ENCODE measurements around the gene S100A16. TPM values are rescaled to one million over a fixed set of nuclear protein-coding genes. Genes with fewer than 3 reads are reported as not detected.

Gene S100A16
- total RNA-seq, 3 donors from 2014 or later (not counting 1 experiment from before 2014, with no cell fraction given), result not detected

GRCh38 chr1:153566414-153567371 is 46.2 kb downstream of the S100A16 start:
- no peak overlapping the region for H3K4me3 Mint-ChIP-seq
- WGBS (ENCODE audit: insufficient coverage), result 55% methylated on average over 16 of the region's 16 CpGs
- no peaks in the 10 kb centered on the region for H3K9me3 Mint-ChIP-seq
- intact Hi-C loops (cut with micrococcal nuclease), result no loop called here
- Histone ChIP-seq H3K36me3 (ENCODE audit: control insufficient read depth, insufficient read depth, low read length) (no peaks in the 10 kb centered on the region), H3K4me1 (ENCODE audit: control insufficient read depth, insufficient read depth, low read length) (peaks cover 37% of the 10 kb centered on the region), H3K27me3 (ENCODE audit: control insufficient read depth, insufficient read depth, low read length) (no peaks in the 10 kb centered on the region), H3K27ac (ENCODE audit: low read length) (peak overlapping the region; percentile 81), H3K9me3 (ENCODE audit: control insufficient read depth, insufficient read depth, low read length) (no peaks in the 10 kb centered on the region), H3K4me3 (ENCODE audit: low read length) (no peak overlapping the region)
- peaks cover 0 to 12% of the 10 kb centered on the region in 2 donors for H3K27me3 Mint-ChIP-seq (ENCODE audit: low read depth in 2 of 2)
- peaks cover 25 to 34% of the 10 kb centered on the region in 2 donors for H3K4me1 Mint-ChIP-seq
- TF ChIP-seq, protein P1, sequence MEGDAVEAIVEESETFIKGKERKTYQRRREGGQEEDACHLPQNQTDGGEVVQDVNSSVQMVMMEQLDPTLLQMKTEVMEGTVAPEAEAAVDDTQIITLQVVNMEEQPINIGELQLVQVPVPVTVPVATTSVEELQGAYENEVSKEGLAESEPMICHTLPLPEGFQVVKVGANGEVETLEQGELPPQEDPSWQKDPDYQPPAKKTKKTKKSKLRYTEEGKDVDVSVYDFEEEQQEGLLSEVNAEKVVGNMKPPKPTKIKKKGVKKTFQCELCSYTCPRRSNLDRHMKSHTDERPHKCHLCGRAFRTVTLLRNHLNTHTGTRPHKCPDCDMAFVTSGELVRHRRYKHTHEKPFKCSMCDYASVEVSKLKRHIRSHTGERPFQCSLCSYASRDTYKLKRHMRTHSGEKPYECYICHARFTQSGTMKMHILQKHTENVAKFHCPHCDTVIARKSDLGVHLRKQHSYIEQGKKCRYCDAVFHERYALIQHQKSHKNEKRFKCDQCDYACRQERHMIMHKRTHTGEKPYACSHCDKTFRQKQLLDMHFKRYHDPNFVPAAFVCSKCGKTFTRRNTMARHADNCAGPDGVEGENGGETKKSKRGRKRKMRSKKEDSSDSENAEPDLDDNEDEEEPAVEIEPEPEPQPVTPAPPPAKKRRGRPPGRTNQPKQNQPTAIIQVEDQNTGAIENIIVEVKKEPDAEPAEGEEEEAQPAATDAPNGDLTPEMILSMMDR (IDR thresholded peaks at IDR 0.05), result no peak
- peak; percentile 74 to 77 for DNase-seq
- peak overlapping the region; percentile 67 to 98 for H3K27ac Mint-ChIP-seq
- peak; percentile 86 to 88 (median 87) for ATAC-seq
- no peaks in the 10 kb centered on the region for H3K36me3 Mint-ChIP-seq

GRCh38 chr1:153565529-153566374 is 47.2 kb downstream of the S100A16 start, which contains the start of gene S100A2:
S100A2 (minus strand) TSS chr1:153565844; CDS start chr1:153563877, 1,967 bp downstream.
- intact Hi-C loops (cut with micrococcal nuclease), result no loop called here
- no peak within 1 kb of the TSS for H3K4me3 ChIP-seq (ENCODE audit: low read length)

DNA sequence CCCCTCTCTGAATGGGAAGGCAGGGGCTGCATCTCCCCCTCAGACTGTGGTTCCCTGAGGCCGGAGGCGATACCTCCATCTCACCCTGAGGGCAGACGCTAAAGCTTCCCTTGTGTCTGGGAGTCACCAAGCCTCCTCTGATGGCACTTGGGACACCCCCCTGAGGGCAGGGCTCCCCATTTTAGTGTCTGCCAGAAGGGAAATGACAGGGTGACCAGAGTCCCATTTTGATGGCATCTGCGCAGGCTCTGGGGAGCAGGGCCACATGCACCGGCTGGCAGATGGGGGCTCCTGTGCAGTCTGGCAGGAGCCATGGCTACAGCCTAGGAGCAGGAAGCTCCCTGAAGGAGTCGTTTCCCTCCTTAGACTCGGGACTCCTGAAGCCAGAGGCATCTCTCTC is 48.9 kb downstream of the S100A16 start:
- no peak for DNase-seq
- H3K27me3 Mint-ChIP-seq (ENCODE audit: low read depth in 2 of 2), result no peaks in the 10 kb centered on the region
- no peaks in the 10 kb centered on the region for H3K36me3 ChIP-seq (ENCODE audit: control insufficient read depth, insufficient read depth, low read length)
- peaks cover 25 to 34% of the 10 kb centered on the region in 2 donors for H3K4me1 Mint-ChIP-seq
- H3K27ac ChIP-seq (ENCODE audit: low read length), result no peak overlapping the region
- TF ChIP-seq, protein P1 (IDR thresholded peaks at IDR 0.05), result no peak
- 94% methylated on average over 7 of the region's 7 CpGs for WGBS (ENCODE audit: insufficient coverage)
- no peaks in the 10 kb centered on the region for H3K9me3 ChIP-seq (ENCODE audit: control insufficient read depth, insufficient read depth, low read length)
- H3K27me3 ChIP-seq (ENCODE audit: control insufficient read depth, insufficient read depth, low read length), result no peaks in the 10 kb centered on the region
- no peaks in the 10 kb centered on the region for H3K36me3 Mint-ChIP-seq
- H3K4me1 ChIP-seq (ENCODE audit: control insufficient read depth, insufficient read depth, low read length), result peaks cover 37% of the 10 kb centered on the region
- H3K9me3 Mint-ChIP-seq, result no peaks in the 10 kb centered on the region
- H3K27ac Mint-ChIP-seq, result no peak overlapping the region
- no peak overlapping the region for H3K4me3 Mint-ChIP-seq
- intact Hi-C loops (cut with micrococcal nuclease), result no loop called here
- H3K4me3 ChIP-seq (ENCODE audit: low read length), result no peak overlapping the region
- ATAC-seq, result no peak

More at GRCh38 chr1:153565529-153566374, 47.2 kb downstream of the S100A16 start, which contains the start of gene S100A2:
- ATAC-seq (peak; percentile 27 to 56 (median 50)), DNase-seq (peak; percentile 38 to 49)
- TF ChIP-seq, protein P1 (IDR thresholded peaks at IDR 0.05), result no peak
- H3K4me1 ChIP-seq (ENCODE audit: control insufficient read depth, insufficient read depth, low read length), result peaks cover 37% of the 10 kb centered on the region
- no peaks in the 10 kb centered on the region for H3K9me3 ChIP-seq (ENCODE audit: control insufficient read depth, insufficient read depth, low read length)
- no peaks in the 10 kb centered on the region for H3K9me3 Mint-ChIP-seq
- H3K4me1 Mint-ChIP-seq, result peaks cover 25 to 34% of the 10 kb centered on the region in 2 donors
- peak within 1 kb of the TSS; percentile 81 for H3K27ac ChIP-seq (ENCODE audit: low read length)
- H3K27ac Mint-ChIP-seq, result peak within 1 kb of the TSS; percentile 67 to 98
- H3K36me3 ChIP-seq (ENCODE audit: control insufficient read depth, insufficient read depth, low read length), result no peaks in the 10 kb centered on the region
- no peaks in the 10 kb centered on the region for H3K36me3 Mint-ChIP-seq
- no peaks in the 10 kb centered on the region for H3K27me3 ChIP-seq (ENCODE audit: control insufficient read depth, insufficient read depth, low read length)
- 43% methylated on average over 8 of the region's 8 CpGs for WGBS (ENCODE audit: insufficient coverage)
- peak within 1 kb of the TSS; percentile 36 for H3K4me3 Mint-ChIP-seq
- peaks cover 0 to 9% of the 10 kb centered on the region in 2 donors for H3K27me3 Mint-ChIP-seq (ENCODE audit: low read depth in 2 of 2)

Measured in natural killer cell (primary cell).